Neural crest cell (in vitro differentiated cells): ENCODE measurements around the gene NRAS. TPM values are rescaled to one million over a fixed set of nuclear protein-coding genes. Genes with fewer than 3 reads are reported as not detected.

ENCODE experiments used
- DNase-seq: peaks from one replicate; pipeline ENCODE4 v3.0.0; 2021; ENCODE audit warnings: low read depth, mixed read lengths, low spot score
- H3K27ac Mint-ChIP-seq: one replicate; pipeline ENCODE4 v1.8.0; 2021; ENCODE audit warnings: mild to moderate bottlenecking, mixed read lengths; ENCODE audit not compliant: unreplicated experiment
- H3K27me3 Mint-ChIP-seq: 2 replicates; pipeline ENCODE4 v1.8.0; 2021; ENCODE audit warnings: low read depth, mild to moderate bottlenecking, mixed read lengths
- H3K36me3 Mint-ChIP-seq: 2 replicates; pipeline ENCODE4 v1.8.0; 2021; ENCODE audit warnings: low read depth, mild to moderate bottlenecking, mixed read lengths
- H3K4me1 Mint-ChIP-seq: 2 replicates; pipeline ENCODE4 v1.8.0; 2021; ENCODE audit warnings: mixed read lengths
- H3K4me3 Mint-ChIP-seq: one replicate; pipeline ENCODE4 v1.8.0; 2021; ENCODE audit warnings: mild to moderate bottlenecking, mixed read lengths
- H3K9me3 Mint-ChIP-seq: 2 replicates; pipeline ENCODE4 v1.8.0; 2021; ENCODE audit warnings: mixed read lengths
- total RNA-seq: library from RNA; stranded (reverse); gene quantifications from 2 replicates; pipeline ENCODE4 v1.2.1, GENCODE V29; 2021
- TF ChIP-seq, protein P1 (sequence below): fragments of 200-600 bp; sonication (generic); conservative IDR thresholded peaks from 2 replicates; pipeline ENCODE4 v1.5.0; 2021; ENCODE audit warnings: antibody characterized with exemption, mild to moderate bottlenecking

NRAS gene
- total RNA-seq, 1 donor from 2014 or later: 64.8 TPM

DNA sequence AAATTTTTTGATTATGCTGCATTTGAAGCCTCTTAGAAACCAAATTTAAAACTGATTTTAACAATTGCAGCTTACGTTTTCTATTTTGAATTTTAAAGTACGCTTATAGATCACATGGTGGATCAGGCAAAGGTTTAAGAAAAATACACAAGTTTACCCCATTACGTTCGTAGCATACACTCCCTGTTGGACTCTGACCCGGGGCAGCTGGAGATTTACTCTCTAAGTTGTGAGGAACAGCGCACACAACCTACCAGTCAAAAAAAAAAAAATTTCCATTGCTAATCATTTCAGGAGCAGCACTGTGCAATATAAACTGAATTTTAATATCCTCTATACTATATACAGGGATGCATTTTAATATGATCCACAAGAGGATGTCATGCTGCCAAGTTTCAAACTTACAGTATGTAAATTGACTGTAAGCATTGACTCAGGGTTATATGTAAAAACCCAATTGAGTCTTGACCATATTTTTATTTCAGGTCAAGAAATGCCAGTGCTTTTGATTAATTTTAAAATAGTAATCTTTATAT lies 20.8 kb upstream of the NRAS start:
- no peaks in the 10 kb centered on the region for H3K9me3 Mint-ChIP-seq
- H3K27ac Mint-ChIP-seq: no peak overlapping the region

GRCh38 chr1:114735479-114735878 lies 18.9 kb upstream of the NRAS start:
- H3K4me3 Mint-ChIP-seq: no peak overlapping the region
- no peaks in the 10 kb centered on the region for H3K9me3 Mint-ChIP-seq
- no peaks in the 10 kb centered on the region for H3K4me1 Mint-ChIP-seq
- H3K27me3 Mint-ChIP-seq: no peaks in the 10 kb centered on the region
- peaks cover 38% of the 10 kb centered on the region for H3K36me3 Mint-ChIP-seq
- no peak overlapping the region for H3K27ac Mint-ChIP-seq
- no peak for DNase-seq
- TF ChIP-seq, protein P1, sequence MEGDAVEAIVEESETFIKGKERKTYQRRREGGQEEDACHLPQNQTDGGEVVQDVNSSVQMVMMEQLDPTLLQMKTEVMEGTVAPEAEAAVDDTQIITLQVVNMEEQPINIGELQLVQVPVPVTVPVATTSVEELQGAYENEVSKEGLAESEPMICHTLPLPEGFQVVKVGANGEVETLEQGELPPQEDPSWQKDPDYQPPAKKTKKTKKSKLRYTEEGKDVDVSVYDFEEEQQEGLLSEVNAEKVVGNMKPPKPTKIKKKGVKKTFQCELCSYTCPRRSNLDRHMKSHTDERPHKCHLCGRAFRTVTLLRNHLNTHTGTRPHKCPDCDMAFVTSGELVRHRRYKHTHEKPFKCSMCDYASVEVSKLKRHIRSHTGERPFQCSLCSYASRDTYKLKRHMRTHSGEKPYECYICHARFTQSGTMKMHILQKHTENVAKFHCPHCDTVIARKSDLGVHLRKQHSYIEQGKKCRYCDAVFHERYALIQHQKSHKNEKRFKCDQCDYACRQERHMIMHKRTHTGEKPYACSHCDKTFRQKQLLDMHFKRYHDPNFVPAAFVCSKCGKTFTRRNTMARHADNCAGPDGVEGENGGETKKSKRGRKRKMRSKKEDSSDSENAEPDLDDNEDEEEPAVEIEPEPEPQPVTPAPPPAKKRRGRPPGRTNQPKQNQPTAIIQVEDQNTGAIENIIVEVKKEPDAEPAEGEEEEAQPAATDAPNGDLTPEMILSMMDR: no peak

More for the DNA sequence above, 20.8 kb upstream of the NRAS start:
- Mint-ChIP-seq H3K27me3 (no peaks in the 10 kb centered on the region), H3K4me3 (no peak overlapping the region), H3K36me3 (peaks cover 39% of the 10 kb centered on the region), H3K4me1 (no peaks in the 10 kb centered on the region)
- no peak for DNase-seq
- TF ChIP-seq, protein P1: no peak

DNA sequence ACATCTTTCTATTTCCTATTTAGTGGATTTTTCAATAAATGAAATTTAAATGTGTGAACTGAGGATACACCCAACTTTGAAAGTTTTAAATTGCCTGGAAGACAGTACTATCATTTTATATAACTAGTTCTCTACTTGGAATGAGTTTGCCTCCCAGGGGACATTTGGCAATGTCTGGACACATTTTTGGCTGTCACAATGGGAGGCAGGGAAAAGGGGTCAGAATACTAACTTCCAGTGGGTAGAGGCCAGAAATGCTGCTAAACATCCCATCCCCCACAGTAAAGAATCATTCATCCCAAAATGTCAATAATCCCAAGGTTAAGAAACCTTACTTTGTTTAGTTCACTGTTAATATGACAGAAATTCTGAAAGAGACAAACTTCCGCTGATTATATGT lies 13.2 kb upstream of the NRAS start:
- no peak for DNase-seq
- H3K27ac Mint-ChIP-seq: no peak overlapping the region
- no peaks in the 10 kb centered on the region for H3K4me1 Mint-ChIP-seq
- TF ChIP-seq, protein P1: no peak
- H3K27me3 Mint-ChIP-seq: no peaks in the 10 kb centered on the region
- peaks cover 38% of the 10 kb centered on the region for H3K36me3 Mint-ChIP-seq
- H3K4me3 Mint-ChIP-seq: no peak overlapping the region
- no peaks in the 10 kb centered on the region for H3K9me3 Mint-ChIP-seq

GRCh38 chr1:114728553-114728952 lies 12.0 kb upstream of the NRAS start:
- Mint-ChIP-seq H3K9me3 (no peaks in the 10 kb centered on the region), H3K4me1 (no peaks in the 10 kb centered on the region), H3K36me3 (peaks cover 37% of the 10 kb centered on the region), H3K4me3 (no peak overlapping the region), H3K27me3 (no peaks in the 10 kb centered on the region), H3K27ac (no peak overlapping the region)
- TF ChIP-seq, protein P1: no peak
- DNase-seq: no peak

DNA sequence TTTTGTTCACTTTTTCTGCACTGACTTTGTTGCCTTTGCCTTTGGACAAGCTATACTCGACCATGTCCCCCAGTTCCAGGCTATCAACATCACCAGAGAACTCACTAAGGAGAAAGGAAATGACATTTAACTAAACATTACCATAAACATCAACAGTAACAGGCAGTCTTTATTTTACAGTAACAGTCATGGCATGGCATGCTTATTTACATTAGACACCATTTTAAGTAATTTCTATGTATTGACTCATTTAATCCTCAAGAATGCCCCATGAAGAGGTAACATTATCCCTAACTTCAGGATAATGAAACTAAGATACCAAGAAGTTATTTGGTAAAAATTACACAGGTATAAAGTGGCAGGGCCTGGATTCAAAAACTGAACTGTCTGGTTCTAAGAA lies 8.7 kb upstream of the NRAS start:
- no peak for DNase-seq
- Mint-ChIP-seq H3K27me3 (no peaks in the 10 kb centered on the region), H3K9me3 (no peaks in the 10 kb centered on the region), H3K4me1 (no peaks in the 10 kb centered on the region), H3K27ac (no peak overlapping the region), H3K4me3 (no peak overlapping the region), H3K36me3 (peaks cover 37% of the 10 kb centered on the region)
- TF ChIP-seq, protein P1: no peak
